GM23338 (cell line): Measurements from ENCODE around the gene PKNOX2. TPM values are rescaled to one million over a fixed set of nuclear protein-coding genes. Genes with fewer than 3 reads are reported as not detected.

Source experiments
- ATAC-seq: fragments of 200-7000 bp; cut with Tn5 transposase; 3 replicates; pipeline ENCODE4 v1.9.1; 2020
- DNase-seq: peaks from one replicate; pipeline ENCODE4 v3.0.0-alpha.2; 2015; ENCODE audit warnings: low spot score
- H2AFZ ChIP-seq: fragments of 200-600 bp; sonication (generic); 2 replicates; pipeline ENCODE4 v1.8.0; 2016; ENCODE audit warnings: antibody characterized with exemption, mild to moderate bottlenecking, moderate library complexity
- H3F3A ChIP-seq: fragments of 200-600 bp; sonication (generic); replicated peaks from 2 replicates; pipeline ENCODE4 v1.8.0; 2017; ENCODE audit warnings: antibody characterized with exemption, mixed run types, low read depth
- H3K27ac ChIP-seq: fragments of 200-600 bp; sonication (generic); 2 replicates; pipeline ENCODE4 v1.6.1; 2016; ENCODE audit warnings: low read depth
- H3K27me3 ChIP-seq: fragments of 200-600 bp; sonication (generic); 2 replicates; pipeline ENCODE4 v1.8.0; 2016; ENCODE audit warnings: mild to moderate bottlenecking, mixed run types, moderate library complexity; ENCODE audit not compliant: insufficient read depth
- H3K36me3 ChIP-seq: fragments of 200-600 bp; sonication (generic); 2 replicates; pipeline ENCODE4 v1.8.0; 2016; ENCODE audit warnings: mild to moderate bottlenecking; ENCODE audit not compliant: insufficient read depth
- H3K4me1 ChIP-seq: fragments of 200-600 bp; sonication (generic); 2 replicates; pipeline ENCODE4 v1.8.0; 2016; ENCODE audit warnings: mild to moderate bottlenecking, moderate library complexity; ENCODE audit not compliant: insufficient read depth
- H3K4me2 ChIP-seq: fragments of 200-600 bp; sonication (generic); 2 replicates; pipeline ENCODE4 v1.7.1; 2017; ENCODE audit warnings: mixed run types
- H3K4me3 ChIP-seq: fragments of 200-600 bp; sonication (generic); 2 replicates; pipeline ENCODE4 v1.6.1; 2016; ENCODE audit warnings: mixed run types
- H3K79me2 ChIP-seq: fragments of 200-600 bp; sonication (generic); replicated peaks from 2 replicates; pipeline ENCODE4 v1.8.0; 2017; ENCODE audit warnings: mild to moderate bottlenecking; ENCODE audit not compliant: insufficient read depth
- H3K9me2 ChIP-seq: fragments of 200-600 bp; sonication (generic); 2 replicates; pipeline ENCODE4 v1.8.0; 2017; ENCODE audit not compliant: insufficient read depth
- H4K20me1 ChIP-seq: fragments of 200-600 bp; sonication (generic); replicated peaks from 2 replicates; pipeline ENCODE4 v1.8.0; 2017; ENCODE audit warnings: mild to moderate bottlenecking; ENCODE audit not compliant: insufficient read depth
- H3K27ac Mint-ChIP-seq: 2 replicates; pipeline ENCODE4 v1.8.0; 2020; ENCODE audit warnings: inconsistent platforms, mild to moderate bottlenecking, moderate library complexity, mixed read lengths
- H3K27me3 Mint-ChIP-seq: 3 replicates; pipeline ENCODE4 v1.8.0; 2022; ENCODE audit warnings: low read depth, mild to moderate bottlenecking, moderate library complexity, mixed read lengths, inconsistent platforms; ENCODE audit not compliant: insufficient read depth, poor library complexity
- H3K36me3 Mint-ChIP-seq: 3 replicates; pipeline ENCODE4 v1.8.0; 2021; ENCODE audit warnings: low read depth, mild to moderate bottlenecking, inconsistent platforms, moderate library complexity, mixed read lengths
- H3K4me1 Mint-ChIP-seq: 3 replicates; pipeline ENCODE4 v1.8.0; 2020; ENCODE audit warnings: mild to moderate bottlenecking, inconsistent platforms, mixed read lengths
- H3K4me3 Mint-ChIP-seq: 3 replicates; pipeline ENCODE4 v1.8.0; 2021; ENCODE audit warnings: moderate library complexity, mild to moderate bottlenecking, inconsistent platforms, mixed read lengths
- H3K9me3 Mint-ChIP-seq: 3 replicates; pipeline ENCODE4 v1.8.0; 2020; ENCODE audit warnings: moderate library complexity, mild to moderate bottlenecking, inconsistent platforms, mixed read lengths
- ETS1 ChIP-seq: IDR thresholded peaks from 2 replicates; pipeline ENCODE4 v1.6.1; 2016; ENCODE audit warnings: antibody characterized with exemption
- EZH2 ChIP-seq: fragments of 200-600 bp; sonication (generic); IDR thresholded peaks from one replicate; pipeline ENCODE4 v1.8.0; 2017; ENCODE audit warnings: antibody characterized with exemption, mild to moderate bottlenecking, low read depth; ENCODE audit not compliant: unreplicated experiment
- POLR2AphosphoS5 ChIP-seq: IDR thresholded peaks from 2 replicates; pipeline ENCODE4 v1.6.1; 2016; ENCODE audit warnings: antibody characterized with exemption, low read depth
- STAT1 ChIP-seq: IDR thresholded peaks from one replicate; pipeline ENCODE4 v1.6.1; 2016; ENCODE audit warnings: antibody characterized with exemption; ENCODE audit not compliant: unreplicated experiment
- ZNF331 ChIP-seq: fragments of 250-450 bp; sonication (Bioruptor Pico); IDR thresholded peaks from 2 replicates; pipeline ENCODE4 v1.5.0; 2020; ENCODE audit warnings: low read depth, mild to moderate bottlenecking, moderate library complexity
- ZNF462 ChIP-seq: fragments of 250-450 bp; sonication (Bioruptor Pico); IDR thresholded peaks from 2 replicates; pipeline ENCODE4 v1.5.0; 2020; ENCODE audit warnings: mild to moderate bottlenecking, moderate library complexity
- polyA plus RNA-seq: library from polyadenylated mRNA; unstranded; fragments of >200 nt; fragmentation: Nextera tagmentation; extraction: Ambion mirVana; gene quantifications from 2 replicates; pipeline ENCODE4 v1.2.1, GENCODE V29; 2016
- total RNA-seq: library from RNA; depleted of rRNA; stranded (reverse); fragments of >200 nt; shearing (Covaris generic); gene quantifications from 2 replicates; pipeline ENCODE4 v1.2.3, GENCODE V29; 2014

PKNOX2 gene
- total and polyA plus RNA-seq, 2 experiments from 2014 or later: 0.42 to 0.83 TPM

GRCh38 chr11:125275905-125276618, 111.5 kb downstream of the PKNOX2 start (continued):
- TF ChIP-seq ETS1: no peak
- TF ChIP-seq STAT1: no peak
- no peak for TF ChIP-seq ZNF462 (CRISPR knock-in tag)
- no peak for TF ChIP-seq POLR2AphosphoS5
- no peak for TF ChIP-seq ZNF331 (CRISPR knock-in tag)

- Histone ChIP-seq H3K27ac (no peak overlapping the region), H3K4me3 (no peak overlapping the region), H2AFZ (no peak overlapping the region), H3F3A (no peaks in the 10 kb centered on the region), H3K4me2 (no peak overlapping the region), H3K27me3 (no peaks in the 10 kb centered on the region), H3K36me3 (no peaks in the 10 kb centered on the region), H3K4me1 (no peaks in the 10 kb centered on the region; the same call in 1 of the 2 replicates), H3K79me2 (no peaks in the 10 kb centered on the region), H4K20me1 (no peaks in the 10 kb centered on the region), H3K9me2 (no peaks in the 10 kb centered on the region)
- Mint-ChIP-seq H3K9me3 (no peaks in the 10 kb centered on the region), H3K4me1 (peaks cover 10% of the 10 kb centered on the region), H3K4me3 (no peak overlapping the region), H3K27me3 (no peaks in the 10 kb centered on the region), H3K27ac (no peak overlapping the region), H3K36me3 (no peaks in the 10 kb centered on the region)
- DNase-seq (no peak), ATAC-seq (no peak)
- TF ChIP-seq ETS1 (no peak), STAT1 (no peak), ZNF462 (CRISPR knock-in tag) (no peak), EZH2 (no peak)
Measured at GRCh38 chr11:125276619-125276976, 112.0 kb downstream of the PKNOX2 start.
